ENCODE results near the gene ENO3.

ENO3 gene

DNA sequence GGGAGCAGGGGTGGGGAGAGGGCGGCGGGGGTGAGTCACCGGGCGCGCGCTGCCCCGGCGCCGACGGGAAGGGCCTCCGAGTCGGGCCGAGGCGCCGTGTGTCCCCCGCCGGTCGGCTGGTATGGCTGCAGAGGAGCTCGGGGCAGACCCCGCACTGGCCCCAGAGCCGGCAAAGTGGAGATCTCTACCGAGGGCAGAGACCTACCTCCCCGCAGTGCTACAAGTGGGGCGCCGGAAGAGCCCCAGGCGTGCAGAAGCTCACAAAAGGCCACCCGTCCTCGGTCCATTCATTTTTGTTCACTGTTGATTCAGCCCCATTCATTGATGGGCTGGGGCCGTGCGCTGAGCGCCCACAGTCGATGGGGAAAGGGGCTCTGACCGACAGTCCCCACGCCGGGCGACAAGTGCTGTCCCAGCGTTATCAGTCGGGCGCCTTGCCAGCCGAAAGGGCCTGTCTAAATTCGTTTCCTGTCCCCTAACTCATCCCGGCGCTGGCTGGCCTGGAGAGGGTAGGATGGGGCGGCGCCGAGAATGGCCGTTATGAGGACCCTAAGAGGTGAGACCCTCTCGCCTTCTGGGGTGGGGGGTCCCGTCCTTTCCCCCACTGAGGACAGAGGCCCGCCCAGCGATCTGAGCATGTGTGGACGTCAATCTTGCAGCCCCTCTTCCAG lies 709 bp upstream of the ENO3 start:
- DNase-seq (ENCODE audit: low read depth in 2 of 2) = no peak

DNA sequence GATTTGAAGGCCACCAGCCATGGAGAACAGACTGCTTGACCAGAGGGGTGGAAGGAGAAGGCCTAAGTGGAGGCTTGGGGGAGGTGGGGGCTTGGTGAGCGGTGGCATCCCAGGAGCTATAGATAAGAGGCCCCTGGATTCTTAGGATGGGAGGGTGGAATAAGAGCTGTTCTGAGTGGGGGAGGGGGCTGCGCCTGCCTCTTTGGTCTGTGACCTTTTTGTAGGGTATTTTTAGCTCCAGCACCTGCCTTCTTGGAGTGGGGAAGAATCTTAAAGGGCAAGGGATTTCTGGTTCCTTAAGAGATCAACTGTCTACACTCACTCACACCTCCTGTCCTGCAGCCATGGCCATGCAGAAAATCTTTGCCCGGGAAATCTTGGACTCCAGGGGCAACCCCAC lies 567 bp downstream of the ENO3 start:
- no peak for DNase-seq (ENCODE audit: low read depth in 2 of 2)

DNA sequence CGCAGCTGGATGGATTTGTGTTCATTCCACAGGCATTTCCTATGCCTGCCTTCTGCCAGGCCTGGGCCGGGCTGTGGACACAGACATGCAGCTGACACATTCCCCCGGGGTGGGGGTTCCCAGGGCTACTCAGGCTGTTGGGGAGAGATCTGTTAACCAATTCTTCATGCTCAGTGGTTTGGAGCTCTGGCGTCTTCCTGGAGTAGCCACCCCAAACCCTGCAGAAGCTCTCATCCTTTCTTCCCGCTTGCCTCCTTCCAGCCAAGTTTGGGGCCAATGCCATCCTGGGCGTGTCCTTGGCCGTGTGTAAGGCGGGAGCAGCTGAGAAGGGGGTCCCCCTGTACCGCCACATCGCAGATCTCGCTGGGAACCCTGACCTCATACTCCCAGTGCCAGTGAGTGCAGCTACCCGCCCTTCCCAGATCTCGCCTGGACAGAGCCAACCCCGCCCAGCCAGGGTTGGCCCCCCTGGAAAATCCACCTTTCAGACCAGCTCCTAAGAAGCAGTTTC lies 2.6 kb downstream of the ENO3 start:
- DNase-seq (ENCODE audit: low read depth in 2 of 2) = no peak

DNA sequence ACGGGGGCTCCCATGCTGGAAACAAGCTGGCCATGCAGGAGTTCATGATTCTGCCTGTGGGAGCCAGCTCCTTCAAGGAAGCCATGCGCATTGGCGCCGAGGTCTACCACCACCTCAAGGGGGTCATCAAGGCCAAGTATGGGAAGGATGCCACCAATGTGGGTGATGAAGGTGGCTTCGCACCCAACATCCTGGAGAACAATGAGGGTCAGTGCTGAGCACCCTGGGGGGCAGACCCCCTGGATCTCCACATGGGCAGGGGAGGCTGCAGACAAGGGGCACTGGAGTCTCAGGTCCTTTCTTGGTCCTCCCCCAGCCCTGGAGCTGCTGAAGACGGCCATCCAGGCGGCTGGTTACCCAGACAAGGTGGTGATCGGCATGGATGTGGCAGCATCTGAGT lies 4.2 kb downstream of the ENO3 start:
- DNase-seq (ENCODE audit: low read depth in 2 of 2) = no peak

DNA sequence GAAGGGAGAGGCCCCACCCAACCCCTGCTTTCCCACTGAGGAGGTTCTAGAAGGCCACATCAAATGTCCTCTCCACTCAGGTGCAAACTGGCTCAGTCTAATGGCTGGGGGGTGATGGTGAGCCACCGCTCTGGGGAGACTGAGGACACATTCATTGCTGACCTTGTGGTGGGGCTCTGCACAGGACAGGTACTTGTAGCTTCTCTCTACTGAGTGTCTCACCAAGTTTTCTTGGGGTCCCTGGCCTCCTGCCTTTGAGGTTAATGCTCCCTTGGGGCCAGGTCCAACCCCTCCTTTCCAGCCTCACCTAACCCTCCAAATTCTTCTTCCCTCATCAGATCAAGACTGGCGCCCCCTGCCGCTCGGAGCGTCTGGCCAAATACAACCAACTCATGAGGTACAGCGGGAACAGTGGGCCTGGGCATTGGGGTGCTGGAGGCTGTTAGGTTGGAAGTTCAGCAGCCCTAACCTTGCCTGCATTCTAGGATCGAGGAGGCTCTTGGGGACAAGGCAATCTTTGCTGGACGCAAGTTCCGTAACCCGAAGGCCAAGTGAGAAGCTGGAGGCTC lies 5.7 kb downstream of the ENO3 start:
- no peak for DNase-seq (ENCODE audit: low read depth in 2 of 2)

DNA sequence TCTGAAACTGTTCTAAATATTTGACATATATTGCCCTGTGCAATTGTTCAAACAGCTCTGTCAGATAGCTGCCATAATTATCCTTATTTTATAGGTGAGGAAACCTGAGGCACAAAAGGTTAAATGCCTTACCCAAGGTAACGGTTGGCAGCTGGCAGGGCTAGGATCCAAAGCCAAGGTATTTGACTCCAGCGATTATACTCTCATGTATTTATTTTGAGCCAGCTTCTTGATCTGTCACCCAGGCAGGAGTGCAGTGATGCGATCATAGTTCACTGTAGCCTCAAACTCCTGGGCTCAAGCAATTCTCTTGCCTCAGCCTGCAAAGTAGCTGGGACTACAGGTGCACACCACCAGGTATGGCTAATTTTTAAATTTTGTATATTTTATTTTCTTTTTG lies 7.2 kb downstream of the ENO3 start:
- DNase-seq (ENCODE audit: low read depth in 2 of 2) = no peak

DNA sequence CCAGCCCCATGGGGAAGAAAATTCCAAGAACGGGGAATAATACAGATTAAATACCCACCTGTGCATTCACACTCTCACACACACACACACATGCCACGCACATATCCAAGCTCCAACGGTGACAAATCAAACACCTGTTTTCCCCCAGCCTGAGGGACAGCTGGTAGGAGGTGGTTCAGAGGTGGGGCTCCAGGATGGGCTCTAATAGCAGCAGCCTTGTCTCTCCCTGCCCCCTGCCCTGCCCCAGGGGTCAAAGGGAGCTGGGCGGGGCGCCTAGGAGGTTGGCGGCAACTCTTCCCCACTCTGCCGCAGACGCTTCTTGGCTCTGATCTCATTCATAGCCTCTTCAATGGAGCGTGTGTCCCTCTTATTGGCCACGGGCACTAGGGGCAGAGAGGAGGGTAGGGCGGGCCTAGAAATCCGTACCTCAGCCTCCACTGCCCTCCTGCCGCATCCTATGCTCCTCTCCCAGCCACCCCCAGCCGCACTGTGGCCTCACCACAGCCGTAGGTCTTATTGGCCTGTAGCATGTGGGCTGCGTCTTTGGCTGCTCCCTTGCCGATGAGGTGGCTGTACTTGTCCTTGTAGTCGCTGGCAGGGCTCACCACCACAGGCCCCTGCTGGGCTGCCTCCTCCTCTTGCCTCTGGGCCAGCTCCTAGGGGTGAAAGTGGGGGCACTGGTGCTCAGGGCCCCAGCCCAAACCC lies 8.5 kb downstream of the ENO3 start:
- no peak for DNase-seq (ENCODE audit: low read depth in 2 of 2)

DNA sequence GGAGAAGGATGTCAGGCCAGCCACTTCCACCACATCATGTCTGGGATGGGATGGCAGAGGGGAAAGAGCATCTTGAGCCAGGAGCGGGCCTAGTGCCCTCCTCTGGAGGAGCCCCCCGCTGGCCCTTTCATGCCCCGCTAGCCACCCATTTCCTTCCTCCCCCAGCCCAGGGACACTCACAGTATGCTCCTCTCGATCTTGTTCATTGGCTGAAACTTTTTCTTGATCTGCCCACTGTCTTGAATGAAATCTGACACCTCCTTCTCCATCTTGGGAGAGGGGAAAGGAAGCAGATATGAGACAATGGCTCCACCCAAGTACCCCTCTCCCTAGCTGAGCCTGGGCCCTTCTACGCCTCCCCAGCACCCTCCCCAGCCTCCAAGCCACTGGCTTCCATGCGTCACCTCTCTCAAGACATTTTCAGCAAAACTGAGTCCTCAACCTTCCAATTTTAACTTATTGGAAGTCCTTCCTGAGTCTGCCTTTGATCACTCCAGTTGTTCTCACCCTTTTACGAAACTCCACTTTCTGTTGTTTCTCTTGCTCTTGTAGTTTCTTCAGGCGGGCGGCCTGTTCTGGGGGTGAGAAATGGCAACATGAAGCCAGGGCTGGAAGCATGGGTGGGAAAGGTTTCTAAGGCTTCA lies 9.5 kb downstream of the ENO3 start:
- DNase-seq (ENCODE audit: low read depth in 2 of 2) = no peak

DNA sequence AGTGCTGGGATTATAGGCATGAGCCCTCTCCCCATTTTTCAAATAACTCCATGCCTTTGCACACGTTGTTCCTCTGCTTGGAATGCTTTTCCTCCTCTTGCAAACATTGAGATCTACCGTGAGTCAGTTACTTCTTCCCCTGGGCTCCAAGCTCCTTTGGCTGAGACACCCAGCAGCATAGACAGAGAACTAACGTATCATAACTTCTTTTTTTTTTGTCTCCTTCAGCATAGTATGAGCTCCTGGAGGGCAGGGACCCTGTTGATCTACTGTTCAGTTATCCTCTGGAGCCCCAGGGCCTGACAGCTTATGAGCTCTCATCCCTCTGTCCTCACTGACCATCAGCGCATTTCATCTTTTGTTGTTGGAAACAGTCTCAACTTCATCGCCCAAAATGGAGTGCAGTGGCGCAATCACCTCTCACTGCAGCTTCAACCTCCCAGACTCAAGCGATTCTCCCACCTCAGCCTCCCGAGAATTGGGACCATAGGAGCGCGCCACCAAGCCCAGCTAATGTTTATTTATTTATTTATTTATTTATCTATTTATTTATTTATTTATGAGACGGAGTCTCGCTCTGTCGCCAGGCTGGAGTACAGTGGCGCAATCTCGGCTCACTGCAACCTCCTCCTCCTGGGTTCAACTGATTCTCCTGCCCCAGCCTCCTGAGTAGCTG lies 14.5 kb downstream of the ENO3 start:
- no peak for DNase-seq (ENCODE audit: low read depth in 2 of 2)

DNA sequence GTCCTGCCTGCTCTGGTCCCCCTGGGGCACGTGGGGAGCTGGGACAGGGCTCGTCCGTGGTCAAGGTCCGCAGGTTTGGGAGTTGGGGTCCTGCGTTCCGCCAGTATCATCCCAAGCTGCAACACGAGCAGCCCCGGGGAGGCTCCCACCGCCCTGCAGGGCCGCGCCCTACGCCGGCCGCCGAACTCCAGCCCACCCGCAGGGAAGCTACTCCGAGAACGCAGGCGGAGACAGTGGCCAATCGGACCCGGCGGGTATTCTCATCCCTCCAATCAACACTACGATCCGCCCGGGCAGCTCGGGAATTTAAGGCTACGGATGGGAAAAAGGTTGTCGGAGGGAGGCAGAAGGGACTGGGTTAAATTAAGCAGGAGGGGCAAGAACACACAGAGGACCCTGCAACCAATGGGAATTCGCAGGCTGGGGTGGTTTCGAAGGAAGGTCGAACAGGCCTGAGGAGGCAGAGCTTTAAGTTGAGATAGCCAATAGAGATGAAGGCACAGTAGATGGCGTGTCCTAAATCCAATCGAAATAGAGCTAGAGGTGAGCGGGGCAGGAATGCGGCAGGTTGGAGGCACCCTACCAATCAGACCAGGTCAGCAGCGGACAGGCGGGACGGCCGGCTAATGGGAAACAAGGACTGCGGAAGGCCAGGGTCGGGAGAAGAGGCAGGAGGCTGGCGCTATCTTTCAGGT lies 16.1 kb downstream of the ENO3 start:
- peak; percentile 89 to 90 for DNase-seq (ENCODE audit: low read depth in 2 of 2)

DNA sequence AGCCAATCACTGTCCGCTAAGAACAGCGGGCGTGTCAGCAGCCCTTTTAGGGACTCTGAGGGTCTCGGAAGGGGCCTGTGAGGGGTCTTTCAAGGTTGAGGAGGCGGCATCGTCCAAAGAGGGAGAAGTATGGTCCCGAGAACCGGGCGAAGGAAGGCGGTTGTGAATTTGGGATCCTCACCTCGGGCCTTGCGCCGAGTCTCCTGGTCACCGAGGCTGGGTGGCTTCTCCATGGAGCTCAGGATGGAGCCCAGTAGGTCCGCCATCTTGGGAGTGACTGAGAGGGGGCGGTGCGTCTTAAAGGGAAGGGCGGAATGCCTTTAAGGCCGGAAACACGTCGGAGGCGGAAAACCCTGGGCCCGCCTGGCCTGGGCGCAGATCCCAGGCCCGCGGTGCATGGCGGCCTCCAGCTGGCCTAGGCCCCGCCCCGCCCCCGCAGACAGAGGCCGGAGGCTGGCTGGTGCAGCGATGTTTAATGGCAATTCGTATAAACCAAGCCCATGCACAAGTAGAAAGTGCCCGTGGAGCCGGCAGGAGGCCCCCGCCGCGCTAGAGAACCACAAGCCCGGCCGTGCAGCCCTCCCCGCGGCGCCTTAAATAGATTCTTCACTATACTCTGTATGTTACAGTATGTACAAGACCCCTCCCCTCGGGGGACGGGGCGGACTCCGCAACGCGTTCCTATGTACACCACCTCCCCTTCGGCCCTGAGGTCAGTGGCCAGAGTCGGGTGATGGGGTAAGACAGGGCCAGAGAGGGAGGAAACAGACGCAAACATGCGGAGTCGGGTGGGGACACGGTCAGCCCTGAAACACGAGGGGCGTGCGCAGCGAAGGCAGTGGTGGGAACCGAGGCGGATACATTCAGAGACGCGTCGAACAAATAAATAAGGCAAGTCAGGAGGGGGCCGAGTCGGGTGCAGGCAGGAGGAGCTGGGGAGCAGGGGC lies 16.9 kb downstream of the ENO3 start, which contains the start of gene SPAG7:
Gene SPAG7 (minus strand): TSS at position 279 of the 947 bp plus-strand sequence. CDS start 13 bp downstream, at position 266.
- DNase-seq (ENCODE audit: low read depth in 2 of 2) = peak; percentile 89

DNA sequence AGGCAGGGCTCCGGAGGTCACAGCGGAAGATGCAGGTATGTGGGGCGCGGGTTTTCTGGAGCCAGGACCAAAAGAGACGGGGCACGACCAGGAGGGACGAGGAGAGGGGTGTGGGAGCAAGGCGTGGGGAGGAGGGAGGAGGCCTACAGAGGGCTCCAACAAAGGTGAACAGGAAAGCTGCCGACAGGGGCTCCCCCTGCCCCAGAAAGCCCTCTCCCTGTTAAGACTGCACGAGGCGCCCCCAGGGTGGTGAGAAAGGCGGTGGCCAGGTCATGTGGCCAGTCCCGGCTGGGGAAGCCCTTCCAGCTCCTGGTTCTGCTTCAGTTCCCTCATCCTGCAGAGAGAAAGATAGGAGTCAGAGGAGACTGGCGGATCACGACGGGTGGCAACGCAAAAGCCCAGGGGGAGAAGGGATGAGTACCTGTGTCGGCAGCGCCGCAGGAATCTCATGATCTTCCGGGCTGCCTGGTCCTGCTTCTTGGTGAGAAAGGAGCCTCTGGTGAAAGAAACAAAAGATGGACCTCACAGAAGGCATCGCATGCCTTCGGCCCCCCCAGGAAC lies 17.6 kb downstream of the ENO3 start:
- DNase-seq (ENCODE audit: low read depth in 2 of 2) = no peak

DNA sequence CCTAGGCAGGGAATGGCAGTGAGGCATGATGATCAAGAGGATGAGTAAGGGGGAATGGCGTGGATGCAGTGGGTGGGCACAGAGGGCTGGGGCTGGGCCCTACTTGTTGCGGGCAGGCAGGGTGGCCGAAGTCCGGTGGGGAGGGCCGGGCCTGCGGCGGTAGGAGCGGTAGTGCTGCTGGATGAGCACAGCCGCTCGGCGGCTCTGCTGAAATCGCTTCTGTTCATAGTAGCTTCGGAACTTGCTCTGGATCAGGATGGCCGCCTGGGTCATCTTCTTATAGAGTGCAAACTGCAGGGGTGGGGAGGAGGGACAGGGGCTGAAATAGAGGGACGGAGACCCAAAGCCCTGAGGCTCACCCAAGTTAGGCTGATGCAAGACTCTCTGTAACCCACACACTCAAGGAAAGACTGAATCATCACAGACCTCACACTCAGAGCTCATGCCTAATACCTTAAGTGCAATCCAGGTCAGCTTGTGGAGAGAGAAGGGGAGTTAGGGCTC lies 18.2 kb downstream of the ENO3 start:
- DNase-seq (ENCODE audit: low read depth in 2 of 2) = peak in 1 of 2 experiments; percentile 54

DNA sequence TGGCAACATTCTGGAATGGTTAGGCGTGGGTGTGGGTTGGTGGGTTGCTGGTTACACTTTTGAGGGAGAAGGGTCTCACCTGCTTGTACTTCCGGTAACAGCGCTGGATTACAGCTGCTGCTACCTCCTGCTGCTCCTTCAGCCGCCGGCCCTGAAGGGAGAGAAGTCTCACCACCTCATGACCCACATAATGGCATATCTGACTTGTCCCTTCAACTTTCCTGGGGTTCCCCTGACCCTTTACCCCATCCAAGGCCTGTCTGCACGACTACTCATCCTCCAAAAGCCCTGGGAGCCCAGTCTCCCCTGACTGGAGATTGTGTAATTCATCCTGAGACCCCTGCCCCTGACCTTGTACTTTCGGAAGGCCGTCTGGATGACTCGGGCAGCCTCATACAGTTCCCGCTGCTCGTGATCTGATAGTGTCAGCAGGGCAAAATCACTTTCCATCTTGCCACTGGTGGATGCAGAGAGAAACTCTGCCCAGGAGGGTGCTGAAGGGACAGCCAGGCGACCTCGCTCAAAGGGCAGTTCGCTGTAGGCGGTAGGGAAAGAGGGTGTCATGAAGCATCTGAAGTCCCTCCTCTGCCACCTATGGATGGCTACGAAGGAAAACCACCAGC lies 18.7 kb downstream of the ENO3 start:
- no peak for DNase-seq (ENCODE audit: low read depth in 2 of 2)

DNA sequence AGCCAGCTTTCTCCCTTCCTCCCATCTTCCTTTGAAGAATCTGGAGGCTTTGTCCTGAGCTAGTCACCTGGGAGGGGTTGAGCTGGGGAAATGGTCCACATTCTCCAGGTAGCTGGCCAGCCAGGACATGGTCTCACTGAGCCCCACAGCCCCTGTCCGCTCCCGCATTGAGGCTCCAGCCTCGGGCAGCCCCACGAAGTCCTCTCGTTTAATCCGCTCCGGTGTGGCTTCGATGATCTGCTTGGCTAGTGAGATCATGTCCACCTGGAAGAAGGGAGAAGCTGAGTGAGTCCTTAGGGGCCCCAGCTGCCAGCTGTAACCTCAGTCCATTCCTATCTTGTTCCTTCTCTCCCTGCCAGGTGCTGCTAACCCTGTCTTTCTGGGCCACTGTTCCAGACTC lies 19.4 kb downstream of the ENO3 start:
- no peak for DNase-seq (ENCODE audit: low read depth in 2 of 2)

DNA sequence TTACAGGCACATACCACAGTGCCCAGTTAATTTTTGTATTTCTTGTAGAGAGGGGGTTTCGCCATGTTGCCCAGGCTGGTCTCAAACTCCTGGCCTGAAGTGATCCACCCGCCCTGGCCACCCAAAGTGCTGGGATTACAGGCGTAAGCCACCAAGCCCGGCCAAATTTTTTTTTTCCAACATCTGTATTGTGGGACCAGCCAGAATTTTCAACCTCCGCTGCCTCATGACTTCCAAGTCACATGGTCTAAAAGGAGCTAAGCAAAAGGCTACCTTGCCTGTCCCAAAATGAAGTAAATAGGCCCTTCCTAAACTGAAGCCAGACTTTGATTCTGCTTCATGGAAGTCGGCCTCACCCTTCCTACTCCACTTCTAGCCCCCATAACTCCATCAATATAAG lies 20.9 kb downstream of the ENO3 start:
- DNase-seq (ENCODE audit: low read depth in 2 of 2) = no peak

DNA sequence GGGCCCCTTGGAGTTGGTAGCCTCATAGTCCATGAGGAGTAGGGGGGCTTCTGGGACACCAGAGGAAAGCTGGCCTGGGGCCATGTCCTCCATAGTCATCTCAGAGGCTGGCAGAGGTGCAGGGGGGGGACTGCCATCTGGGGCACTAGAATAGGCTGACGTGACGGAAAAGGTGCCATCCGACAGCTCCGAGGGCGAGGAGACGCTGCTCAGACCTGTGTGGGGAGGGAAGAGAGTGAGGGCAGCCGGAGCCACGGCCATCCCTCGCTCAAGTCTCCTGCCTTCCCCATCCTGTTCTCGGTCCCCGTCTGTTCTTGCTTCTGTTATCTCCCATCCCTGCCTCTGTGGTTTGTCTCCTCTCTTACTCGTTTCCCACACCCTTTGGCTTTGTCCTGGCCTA lies 21.4 kb downstream of the ENO3 start:
- DNase-seq (ENCODE audit: low read depth in 2 of 2) = no peak

DNA sequence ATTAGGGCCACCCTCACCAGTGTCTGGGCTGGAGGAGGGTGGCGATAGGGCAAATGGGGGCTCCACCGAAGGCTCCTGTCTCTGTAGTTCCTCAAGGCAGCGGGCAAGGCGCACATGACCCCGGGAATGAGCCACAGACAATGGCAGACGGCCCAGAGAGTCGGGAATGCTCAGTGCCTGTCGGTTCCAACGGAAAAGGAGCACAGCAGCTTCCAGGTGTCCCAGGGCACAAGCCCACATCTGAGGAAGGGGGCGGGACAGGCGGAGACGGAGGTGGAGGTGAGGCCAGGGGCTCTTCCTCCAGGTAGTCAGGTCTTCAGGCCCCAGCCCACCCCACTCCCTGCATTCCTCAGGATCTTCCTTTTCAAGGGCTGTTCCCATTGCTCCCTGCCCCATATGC lies 21.8 kb downstream of the ENO3 start:
- no peak for DNase-seq (ENCODE audit: low read depth in 2 of 2)

Measured in stimulated activated CD4-positive, alpha-beta T cell treated with anti-CD3 and anti-CD28 coated beads, Interleukin-12 subunit alpha, Interleukin-12 subunit beta, amount 100 ng/mL, for 24 hours (primary cell).